SK-N-SH (cell line): Measurements from ENCODE around the gene ARHGAP26. TPM values are rescaled to one million over a fixed set of nuclear protein-coding genes. Genes with fewer than 3 reads are reported as not detected.
"Not testable (repeated sequence)": the region's sequence is repeated elsewhere in the genome, so short reads cannot be mapped to it uniquely, and the experiment has no call there.

Experiments
- CTCF ChIA-PET: fragments of 300-600, 350-600 bp; formaldehyde crosslinking; extraction: SDS; loops from one replicate; lab custom pipeline; 2021; lab: Yijun Ruan, JAX
- POLR2A ChIA-PET: fragments of 350-600 bp; sonication (Branson Sonifier 250); formaldehyde crosslinking; extraction: SDS; loops from one replicate; lab custom pipeline; 2020; ENCODE audit warnings: antibody characterized with exemption, inconsistent platforms; lab: Yijun Ruan, JAX
- DNase-seq: peaks from one replicate; pipeline ENCODE4 v3.0.0; 2012
- H2AFZ ChIP-seq: fragments of 200-600 bp; sonication (generic); 2 replicates; pipeline ENCODE4 v1.8.1; 2016; ENCODE audit warnings: antibody characterized with exemption, mild to moderate bottlenecking, low read depth
- H3F3A ChIP-seq: fragments of 200-600 bp; sonication (generic); replicated peaks from 2 replicates; pipeline ENCODE3; 2016; ENCODE audit warnings: antibody characterized with exemption, mild to moderate bottlenecking; ENCODE audit not compliant: insufficient read depth
- H3K27ac ChIP-seq, 2 experiments: fragments of 200-500 bp in 1 of 2; fragments of 200-600 bp in 1 of 2; sonication (Bioruptor generic) in 1 of 2; sonication (generic), shearing (Covaris generic) in 1 of 2; 2 replicates each; pipeline versions ENCODE4 v1.5.1 to v1.6.1; 2014 to 2016; ENCODE audit warnings: low read depth in 2 of 2, inconsistent platforms in 1 of 2, low read length in 1 of 2, mild to moderate bottlenecking in 1 of 2, mixed read lengths in 1 of 2
- H3K27me3 ChIP-seq: fragments of 200-600 bp; sonication (generic), shearing (Covaris generic); 2 replicates; pipeline ENCODE4 v1.6.1; 2016; ENCODE audit warnings: mixed run types; ENCODE audit not compliant: insufficient read depth
- H3K36me3 ChIP-seq, 2 experiments: fragments of 200-500 bp in 1 of 2; fragments of 200-600 bp in 1 of 2; sonication (Bioruptor generic) in 1 of 2; sonication (generic) in 1 of 2; replicated peaks in 1 of 2; 2 replicates each; pipeline versions ENCODE3 to v1.5.1; 2014 to 2016; ENCODE audit warnings: low read length in 1 of 2, mild to moderate bottlenecking in 1 of 2; ENCODE audit not compliant: insufficient read depth in 2 of 2, control insufficient read depth in 1 of 2
- H3K4me1 ChIP-seq, 2 experiments: fragments of 200-500 bp in 1 of 2; fragments of 200-600 bp in 1 of 2; sonication (Bioruptor generic) in 1 of 2; sonication (generic), shearing (Covaris generic) in 1 of 2; 2 replicates each; pipeline versions ENCODE4 v1.5.1 to v1.6.1; 2014 to 2016; ENCODE audit warnings: low read depth in 1 of 2, low read length in 1 of 2, mixed run types in 1 of 2; ENCODE audit not compliant: insufficient read depth in 2 of 2, control insufficient read depth in 1 of 2
- H3K4me2 ChIP-seq: fragments of 200-600 bp; sonication (generic), shearing (Covaris generic); 2 replicates; pipeline ENCODE4 v1.6.1; 2017; ENCODE audit warnings: mixed run types
- H3K4me3 ChIP-seq, 2 experiments: fragments of 200-500 bp in 1 of 2; fragments of 200-600 bp in 1 of 2; sonication (Bioruptor generic) in 1 of 2; sonication (generic), shearing (Covaris generic) in 1 of 2; 2 replicates each; pipeline versions ENCODE4 v1.5.1 to v1.8.1; 2014 to 2016; ENCODE audit warnings: low read depth in 2 of 2, inconsistent platforms in 1 of 2, low read length in 1 of 2, mild to moderate bottlenecking in 1 of 2, mixed read lengths in 1 of 2, moderate library complexity in 1 of 2
- H3K79me2 ChIP-seq: fragments of 200-600 bp; sonication (generic); 2 replicates; pipeline ENCODE4 v1.8.1; 2017; ENCODE audit warnings: mild to moderate bottlenecking; ENCODE audit not compliant: insufficient read depth
- H3K9ac ChIP-seq: fragments of 200-600 bp; sonication (generic); 2 replicates; pipeline ENCODE4 v1.6.1; 2017; ENCODE audit warnings: mixed run types
- H3K9me2 ChIP-seq: fragments of 200-600 bp; sonication (generic); 2 replicates; pipeline ENCODE4 v1.6.1; 2017; ENCODE audit warnings: mixed run types
- H3K9me3 ChIP-seq: fragments of 200-600 bp; sonication (generic); 2 replicates; pipeline ENCODE4 v1.6.1; 2017; ENCODE audit warnings: mixed run types, mild to moderate bottlenecking, moderate library complexity
- H4K20me1 ChIP-seq: fragments of 200-600 bp; sonication (generic); 2 replicates; pipeline ENCODE4 v1.6.1; 2017; ENCODE audit warnings: mild to moderate bottlenecking, mixed run types; ENCODE audit not compliant: insufficient read depth
- CTCF ChIP-seq: fragments of 200-600 bp; sonication (generic); IDR thresholded peaks from 2 replicates; pipeline ENCODE4 v1.6.1; 2017; ENCODE audit warnings: antibody characterized with exemption, mild to moderate bottlenecking, moderate library complexity
- ELF1 ChIP-seq: IDR thresholded peaks from 2 replicates; pipeline ENCODE4 v1.4.0; 2012
- FOSL2 ChIP-seq: IDR thresholded peaks from 2 replicates; pipeline ENCODE4 v1.4.0; 2012; ENCODE audit warnings: low read depth, mild to moderate bottlenecking, moderate library complexity, borderline replicate concordance
- GABPA ChIP-seq: IDR thresholded peaks from 2 replicates; pipeline ENCODE4 v1.4.0; 2012; ENCODE audit warnings: low read depth, mild to moderate bottlenecking
- GATA2 ChIP-seq: sonication (generic); formaldehyde crosslinking; IDR thresholded peaks from 2 replicates; pipeline ENCODE4 v1.5.0; 2020; ENCODE audit warnings: mild to moderate bottlenecking, missing genetic modification reagents
- MAX ChIP-seq: IDR thresholded peaks from 2 replicates; pipeline ENCODE4 v1.4.0; 2012; ENCODE audit warnings: low read depth
- NFIC ChIP-seq: IDR thresholded peaks from 2 replicates; pipeline ENCODE4 v1.4.0; 2012; ENCODE audit warnings: borderline replicate concordance
- NRF1 ChIP-seq: IDR thresholded peaks from 2 replicates; pipeline ENCODE4 v1.6.1; 2012; ENCODE audit warnings: low read depth, mild to moderate bottlenecking, low read length
- PBX3 ChIP-seq: IDR thresholded peaks from 2 replicates; pipeline ENCODE4; 2012
- POLR2AphosphoS5 ChIP-seq: IDR thresholded peaks from 2 replicates; pipeline ENCODE4 v1.6.1; 2012; ENCODE audit warnings: low read depth, low read length
- RAD21 ChIP-seq: IDR thresholded peaks from 2 replicates; pipeline ENCODE4 v1.6.1; 2012; ENCODE audit warnings: mild to moderate bottlenecking, low read length
- RCOR1 ChIP-seq: fragments of 150-350 bp; IDR thresholded peaks from 2 replicates; pipeline ENCODE4 v1.6.1; 2017; ENCODE audit warnings: antibody characterized with exemption, low read length
- REST ChIP-seq: IDR thresholded peaks from 2 replicates; pipeline ENCODE4 v1.6.1; 2012; ENCODE audit warnings: mild to moderate bottlenecking, low read depth, low read length, moderate library complexity
- RFX5 ChIP-seq: IDR thresholded peaks from 2 replicates; pipeline ENCODE4 v1.6.1; 2012; ENCODE audit warnings: mild to moderate bottlenecking, improper control_type of control experiment, low read length
- RXRA ChIP-seq: IDR thresholded peaks from 2 replicates; pipeline ENCODE4 v1.4.0; 2012; ENCODE audit warnings: low read depth, mild to moderate bottlenecking, borderline replicate concordance
- SMC3 ChIP-seq: IDR thresholded peaks from 2 replicates; pipeline ENCODE4 v1.6.1; 2012; ENCODE audit warnings: low read depth, low read length, improper control_type of control experiment
- TAF1 ChIP-seq: IDR thresholded peaks from 2 replicates; pipeline ENCODE4 v1.6.1; 2012; ENCODE audit warnings: low read depth, mild to moderate bottlenecking, low read length, moderate library complexity, borderline replicate concordance
- USF1 ChIP-seq: IDR thresholded peaks from 2 replicates; pipeline ENCODE4 v1.4.0; 2012; ENCODE audit warnings: low read depth, borderline replicate concordance
- ZBTB33 ChIP-seq: IDR thresholded peaks from 2 replicates; pipeline ENCODE4 v1.4.0; 2012; ENCODE audit warnings: low read depth, borderline replicate concordance
- WGBS: methylation state at CpG from one replicate; pipeline ENCODE4 v1.1.6; 2017; ENCODE audit warnings: low lambda C conversion rate; 5-methylcytosine and 5-hydroxymethylcytosine counted together
- polyA plus RNA-seq, 3 experiments: library from polyadenylated mRNA; depleted of rRNA; stranded (reverse); fragments of >200 nt; gene quantifications; 2 replicates each; pipeline ENCODE4 v1.2.3, GENCODE V29; 2012

The ARHGAP26 gene
- polyA plus RNA-seq, 1 of the 3 experiments (the other 2 are of a cell fraction) = 6.1 TPM

GRCh38 chr5:142998316-142999020 lies 228.3 kb downstream of the ARHGAP26 start:
- Histone ChIP-seq H3K4me1 (peaks cover 0 to 20% of the 10 kb centered on the region in 2 experiments; a peak in 3 of 4 replicates), H4K20me1 (no peaks in the 10 kb centered on the region), H3K4me2 (no peak overlapping the region), H3K36me3 (no peaks in the 10 kb centered on the region), H3F3A (peaks cover 17% of the 10 kb centered on the region), H3K27ac (no peak overlapping the region), H3K9me2 (no peaks in the 10 kb centered on the region), H3K4me3 (no peak overlapping the region; a peak in 1 of 4 replicates), H3K9ac (no peak overlapping the region), H3K9me3 (no peaks in the 10 kb centered on the region), H3K79me2 (no peaks in the 10 kb centered on the region), H2AFZ (no peak overlapping the region), H3K27me3 (no peaks in the 10 kb centered on the region)
- WGBS = 90% methylated on average over 6 of the region's 6 CpGs
- TF ChIP-seq TAF1 = no peak
- TF ChIP-seq ELF1 = no peak
- no peak for TF ChIP-seq RFX5
- TF ChIP-seq GABPA = no peak
- no peak for TF ChIP-seq CTCF
- TF ChIP-seq RXRA = no peak
- TF ChIP-seq REST = no peak
- no peak for TF ChIP-seq SMC3
- TF ChIP-seq NFIC = no peak
- no peak for TF ChIP-seq MAX
- no peak for TF ChIP-seq USF1
- TF ChIP-seq ZBTB33 = no peak
- no peak for TF ChIP-seq NRF1
- no peak for TF ChIP-seq RAD21
- TF ChIP-seq FOSL2 = no peak
- no peak for TF ChIP-seq RCOR1
- no peak for TF ChIP-seq GATA2 (CRISPR knock-in tag)
- no peak for TF ChIP-seq POLR2AphosphoS5
- TF ChIP-seq PBX3 = no peak
- POLR2A ChIA-PET = no interaction called here
- CTCF ChIA-PET = interaction anchor here (0.6 to 1.2 kb wide), 2 partner anchors 86 to 405 kb away, joined by 3 to 4 read pairs; partner anchors contain the start of gene NR3C1
- no peak for DNase-seq

- WGBS = 88% methylated on average over 1 of the region's 1 CpG
- not testable (repeated sequence) for H3K4me3 ChIP-seq
- CTCF ChIA-PET = interaction anchor here (1.0 kb wide), 1 partner anchor 18 kb away, joined by 4 read pairs; no protein-coding TSS in a partner anchor
Observed at GRCh38 chr5:143000551-143000950, 230.4 kb downstream of the ARHGAP26 start.

More at GRCh38 chr5:143000551-143000950, 230.4 kb downstream of the ARHGAP26 start:
- H3K27me3 ChIP-seq, H3K27ac ChIP-seq, H4K20me1 ChIP-seq, H3K36me3 ChIP-seq, H3K79me2 ChIP-seq, DNase-seq, POLR2A ChIA-PET, H3K9ac ChIP-seq, H3K9me2 ChIP-seq, H2AFZ ChIP-seq, H3K9me3 ChIP-seq, H3K4me2 ChIP-seq: not testable (repeated sequence)
- Histone ChIP-seq H3K4me1 (peaks cover 0 to 20% of the 10 kb centered on the region in 2 experiments; a peak in 3 of 4 replicates), H3F3A (peaks cover 17% of the 10 kb centered on the region)
